ENCODE data around the gene CATSPER1.

Gene CATSPER1

GRCh38 chr11:66026017-66026529 lies at the start of gene CATSPER1:
TSS of gene CATSPER1 (minus strand) at chr11:66026479. CDS start at chr11:66026379, 100 bp downstream.
- DNase-seq: no peak

GRCh38 chr11:66075273-66075672 lies 49.0 kb upstream of the CATSPER1 start:
- no peak for DNase-seq

GRCh38 chr11:66073669-66074068 lies 47.4 kb upstream of the CATSPER1 start:
- no peak for DNase-seq

- DNase-seq: no peak
Observed at GRCh38 chr11:66072518-66072917, 46.2 kb upstream of the CATSPER1 start.

GRCh38 chr11:66072081-66072480 lies 45.8 kb upstream of the CATSPER1 start:
- no peak for DNase-seq

- no peak for DNase-seq
Observed at GRCh38 chr11:66071381-66071801, 45.1 kb upstream of the CATSPER1 start.

- DNase-seq: no peak
Observed at GRCh38 chr11:66070604-66071380, 44.5 kb upstream of the CATSPER1 start.

GRCh38 chr11:66069715-66070603 lies 43.7 kb upstream of the CATSPER1 start, which contains the start of gene PACS1:
TSS of gene PACS1 (plus strand) at chr11:66070272. CDS start at chr11:66070487, 215 bp downstream.
- DNase-seq: no peak

GRCh38 chr11:66068923-66069714 lies 42.8 kb upstream of the CATSPER1 start:
- no peak for DNase-seq

GRCh38 chr11:66068154-66068821 lies 42.0 kb upstream of the CATSPER1 start:
- DNase-seq: no peak

GRCh38 chr11:66067640-66068039 lies 41.4 kb upstream of the CATSPER1 start:
- no peak for DNase-seq

GRCh38 chr11:66066751-66067150 lies 40.5 kb upstream of the CATSPER1 start:
- DNase-seq: no peak

- no peak for DNase-seq
Observed at GRCh38 chr11:66064571-66064970, 38.3 kb upstream of the CATSPER1 start.

GRCh38 chr11:66063900-66064299 lies 37.6 kb upstream of the CATSPER1 start:
- DNase-seq: no peak

- no peak for DNase-seq
Observed at GRCh38 chr11:66062408-66062807, 36.1 kb upstream of the CATSPER1 start.

GRCh38 chr11:66061268-66061667 lies 35.0 kb upstream of the CATSPER1 start:
- no peak for DNase-seq

GRCh38 chr11:66059966-66060680 lies 33.8 kb upstream of the CATSPER1 start:
- DNase-seq: no peak

- no peak for DNase-seq
Observed at GRCh38 chr11:66056501-66056900, 30.2 kb upstream of the CATSPER1 start.

- DNase-seq: no peak
Observed at GRCh38 chr11:66055021-66055420, 28.7 kb upstream of the CATSPER1 start.

- no peak for DNase-seq
Observed at GRCh38 chr11:66052664-66052982, 26.3 kb upstream of the CATSPER1 start.
